Lower lobe of right lung (tissue), 2 donors: ENCODE data around the gene GM2A. TPM values are rescaled to one million over a fixed set of nuclear protein-coding genes. Genes with fewer than 3 reads are reported as not detected.

Experiments used
- ATAC-seq, 2 donors: fragments of 200-7000 bp; cut with Tn5 transposase; one replicate each; pipeline ENCODE4 v1.9.1; 2020 to 2022; ENCODE audit warnings: mild to moderate bottlenecking in 2 of 2, moderate library complexity in 2 of 2
- DNase-seq: peaks from one replicate; pipeline ENCODE4 v3.0.0-alpha.2; 2020
- H3K27ac ChIP-seq: fragments of 200-600 bp; one replicate; pipeline ENCODE4 v1.8.0; 2022
- H3K27me3 ChIP-seq: fragments of 200-600 bp; one replicate; pipeline ENCODE4 v1.8.0; 2022; ENCODE audit warnings: low read depth
- H3K36me3 ChIP-seq: fragments of 200-600 bp; one replicate; pipeline ENCODE4 v1.8.0; 2022; ENCODE audit warnings: mild to moderate bottlenecking
- H3K4me1 ChIP-seq: fragments of 200-600 bp; one replicate; pipeline ENCODE4 v1.8.0; 2022
- H3K4me3 ChIP-seq: fragments of 200-600 bp; one replicate; pipeline ENCODE4 v1.8.0; 2022; ENCODE audit warnings: mild to moderate bottlenecking
- H3K9me3 ChIP-seq: fragments of 200-600 bp; one replicate; pipeline ENCODE4 v1.8.0; 2022
- intact Hi-C: fragments of 100-400 bp; cut with DNase I; formaldehyde crosslinking; loops from one replicate; pipeline ENCODE4 v1.11.0; 2022
- long read RNA-seq: library from polyadenylated mRNA; unstranded; transcript quantifications from one replicate; pipeline ENCODE4 v2.0.0, GENCODE V29; 2021
- total RNA-seq: library from RNA; stranded (reverse); fragmentation: NEBNext Ultra II Directional; extraction: Animal tissue kit (Norgen Biotek cat#: 25700); gene quantifications from one replicate; pipeline ENCODE4 v1.2.1, GENCODE V29; 2021
- TF ChIP-seq, protein P1 (sequence below): fragments of 200-600 bp; IDR thresholded peaks from one replicate; pipeline ENCODE4 v1.8.0; 2022; ENCODE audit warnings: antibody characterized with exemption, mild to moderate bottlenecking
- donor health status: DM: no; HTN: yes; CAD: no; lungs with severe emphysema.

GM2A gene
- 129 TPM for total RNA-seq
- long read RNA-seq, transcript GM2A-201 (4 exons, 3,896 nt), result major isoform, 37 of 120 reads
- long read RNA-seq, partial matches to known transcripts, result 71 of 120 reads
- long read RNA-seq, other reads (novel, unspliced or antisense), result 12 of 120 reads

DNA sequence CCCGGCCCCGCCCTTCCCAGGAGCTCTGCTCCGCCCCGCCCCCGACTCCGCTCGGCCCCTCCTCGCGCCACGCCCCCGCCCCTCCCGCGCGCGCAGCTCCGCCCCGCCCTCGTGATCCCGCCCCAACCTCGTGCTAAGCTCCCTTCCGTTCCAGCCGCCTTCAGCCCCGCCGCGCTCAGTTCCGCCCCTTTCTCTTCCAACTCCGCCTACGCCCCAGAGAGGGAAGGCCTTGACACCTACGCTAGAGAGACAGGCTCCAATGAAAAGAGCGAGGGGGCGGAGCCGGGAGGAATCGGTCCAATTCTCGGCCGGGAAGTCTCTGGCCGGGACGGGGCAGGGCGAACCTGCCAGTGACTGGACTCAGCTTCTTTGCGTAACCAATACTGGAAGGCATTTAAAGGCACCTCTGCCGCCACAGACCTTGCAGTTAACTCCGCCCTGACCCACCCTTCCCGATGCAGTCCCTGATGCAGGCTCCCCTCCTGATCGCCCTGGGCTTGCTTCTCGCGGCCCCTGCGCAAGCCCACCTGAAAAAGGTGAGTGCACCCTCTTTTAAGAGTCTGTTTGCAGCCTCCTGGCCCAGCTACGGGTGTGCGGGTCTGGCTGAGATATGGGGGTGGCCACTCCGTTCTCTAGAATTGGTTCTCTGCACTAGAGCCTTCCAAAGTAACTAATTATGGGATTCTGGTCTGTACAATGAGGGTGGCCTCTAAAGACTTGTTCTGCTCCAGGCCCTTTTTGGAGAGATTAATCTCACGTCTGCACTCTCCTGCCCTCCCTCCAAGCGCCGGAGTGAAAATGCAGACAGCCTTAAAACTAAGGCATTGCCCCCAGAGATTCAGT, at the start of gene GM2A:
Gene GM2A (plus strand): TSS at position 424 of the 843 bp plus-strand sequence. CDS start 32 bp downstream, at position 456.
- TF ChIP-seq, protein P1, sequence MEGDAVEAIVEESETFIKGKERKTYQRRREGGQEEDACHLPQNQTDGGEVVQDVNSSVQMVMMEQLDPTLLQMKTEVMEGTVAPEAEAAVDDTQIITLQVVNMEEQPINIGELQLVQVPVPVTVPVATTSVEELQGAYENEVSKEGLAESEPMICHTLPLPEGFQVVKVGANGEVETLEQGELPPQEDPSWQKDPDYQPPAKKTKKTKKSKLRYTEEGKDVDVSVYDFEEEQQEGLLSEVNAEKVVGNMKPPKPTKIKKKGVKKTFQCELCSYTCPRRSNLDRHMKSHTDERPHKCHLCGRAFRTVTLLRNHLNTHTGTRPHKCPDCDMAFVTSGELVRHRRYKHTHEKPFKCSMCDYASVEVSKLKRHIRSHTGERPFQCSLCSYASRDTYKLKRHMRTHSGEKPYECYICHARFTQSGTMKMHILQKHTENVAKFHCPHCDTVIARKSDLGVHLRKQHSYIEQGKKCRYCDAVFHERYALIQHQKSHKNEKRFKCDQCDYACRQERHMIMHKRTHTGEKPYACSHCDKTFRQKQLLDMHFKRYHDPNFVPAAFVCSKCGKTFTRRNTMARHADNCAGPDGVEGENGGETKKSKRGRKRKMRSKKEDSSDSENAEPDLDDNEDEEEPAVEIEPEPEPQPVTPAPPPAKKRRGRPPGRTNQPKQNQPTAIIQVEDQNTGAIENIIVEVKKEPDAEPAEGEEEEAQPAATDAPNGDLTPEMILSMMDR, result no peak
- Histone ChIP-seq H3K4me1 (peaks cover 46% of the 10 kb centered on the region), H3K36me3 (no peaks in the 10 kb centered on the region), H3K9me3 (no peaks in the 10 kb centered on the region), H3K27me3 (no peaks in the 10 kb centered on the region), H3K27ac (peak within 1 kb of the TSS; percentile 80), H3K4me3 (peak within 1 kb of the TSS; percentile 76)
- DNase-seq, result peak; percentile 100
- peak; percentile 98 for ATAC-seq
- intact Hi-C loops, result no loop called here

GRCh38 chr5:151204051-151204450, 48.9 kb upstream of the GM2A start:
- Histone ChIP-seq H3K9me3 (no peaks in the 10 kb centered on the region), H3K27me3 (no peaks in the 10 kb centered on the region), H3K4me3 (no peak overlapping the region), H3K4me1 (peaks cover 28% of the 10 kb centered on the region), H3K36me3 (peaks cover 40% of the 10 kb centered on the region), H3K27ac (no peak overlapping the region)
- ATAC-seq (no peak), DNase-seq (no peak)
- TF ChIP-seq, protein P1, result no peak
- intact Hi-C loops, result no loop called here

GRCh38 chr5:151205411-151205810, 47.6 kb upstream of the GM2A start:
- TF ChIP-seq, protein P1, result no peak
- Histone ChIP-seq H3K4me1 (peaks cover 41% of the 10 kb centered on the region), H3K27me3 (no peaks in the 10 kb centered on the region), H3K4me3 (no peak overlapping the region), H3K27ac (no peak overlapping the region), H3K36me3 (peaks cover 27% of the 10 kb centered on the region), H3K9me3 (no peaks in the 10 kb centered on the region)
- DNase-seq, result no peak
- intact Hi-C loops, result no loop called here
- no peak for ATAC-seq

DNA sequence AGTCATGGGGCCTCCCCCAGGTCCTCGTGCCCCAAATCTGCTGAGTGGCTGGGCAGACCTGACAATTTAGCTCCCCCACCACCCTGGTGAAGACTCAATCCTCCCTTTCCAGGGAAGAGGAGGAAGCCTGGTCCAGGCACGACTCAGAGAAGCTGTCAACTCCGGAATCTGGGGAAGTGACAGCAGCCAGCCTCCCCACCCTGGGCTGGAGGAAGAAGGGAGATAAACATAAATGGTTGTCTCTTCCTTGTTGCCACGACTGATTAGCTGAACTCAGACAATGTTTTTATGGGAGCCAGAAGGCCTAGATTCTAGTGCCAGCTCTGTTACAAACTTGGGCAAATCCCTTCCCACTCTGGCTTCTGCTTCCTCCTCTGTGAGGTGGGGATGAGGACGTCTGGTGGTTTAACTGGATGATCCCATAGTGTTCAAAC, 44.5 kb upstream of the GM2A start:
- TF ChIP-seq, protein P1, result no peak
- intact Hi-C loops, result no loop called here
- ATAC-seq (peak; percentile 54 to 59), DNase-seq (peak; percentile 55)
- peak overlapping the region; percentile 82 for H3K27ac ChIP-seq
- H3K36me3 ChIP-seq, result peaks cover 7% of the 10 kb centered on the region
- peaks cover 62% of the 10 kb centered on the region for H3K4me1 ChIP-seq
- peak overlapping the region; percentile 7 for H3K4me3 ChIP-seq
- no peaks in the 10 kb centered on the region for H3K9me3 ChIP-seq
- H3K27me3 ChIP-seq, result no peaks in the 10 kb centered on the region

GRCh38 chr5:151212406-151212798, 40.6 kb upstream of the GM2A start:
- peaks cover 6% of the 10 kb centered on the region for H3K36me3 ChIP-seq
- peak overlapping the region; percentile 76 for H3K27ac ChIP-seq
- ATAC-seq (no peak), DNase-seq (no peak)
- no peak overlapping the region for H3K4me3 ChIP-seq
- no peaks in the 10 kb centered on the region for H3K9me3 ChIP-seq
- intact Hi-C loops, result no loop called here
- TF ChIP-seq, protein P1, result no peak
- no peaks in the 10 kb centered on the region for H3K27me3 ChIP-seq
- peaks cover 89% of the 10 kb centered on the region for H3K4me1 ChIP-seq
